Stimulated activated CD4-positive, alpha-beta T cell treated with anti-CD3 and anti-CD28 coated beads, TNF-alpha, amount 100 ng/mL, for 4 hours (primary cell): ENCODE results near the gene IL17C.
"Not testable (repeated sequence)": the region's sequence is repeated elsewhere in the genome, so short reads cannot be mapped to it uniquely, and the experiment has no call there.

Experiments used
- DNase-seq, 3 experiments: peaks; one replicate each; pipeline ENCODE4 v3.0.0-alpha.2; 2020; ENCODE audit warnings: low read depth in 3 of 3

IL17C gene

DNA sequence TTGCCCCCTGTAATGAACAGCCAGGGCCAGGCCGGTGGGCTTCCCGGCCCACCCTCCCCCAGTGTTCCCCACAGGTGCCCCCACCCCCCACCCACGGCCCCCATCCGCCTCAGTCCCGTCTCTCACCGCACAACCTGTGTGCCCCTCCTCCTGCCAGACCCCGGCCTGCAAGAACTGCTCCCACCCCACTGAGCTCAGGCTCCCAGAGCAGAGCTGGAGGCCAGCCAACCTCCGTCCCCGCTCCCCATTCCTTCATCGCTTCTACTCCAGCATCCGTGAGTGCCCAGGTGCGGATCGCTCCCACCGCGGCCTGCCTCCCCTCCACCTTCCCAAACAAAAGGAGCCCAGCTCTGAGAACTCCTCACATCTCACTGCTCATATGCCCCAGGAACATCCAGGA is 20.3 kb downstream of the IL17C start:
- DNase-seq, result no peak

- no peak for DNase-seq
Measured at GRCh38 chr16:88659160-88659559, 20.8 kb downstream of the IL17C start.

- DNase-seq, result no peak
Measured at GRCh38 chr16:88661468-88661867, 23.1 kb downstream of the IL17C start.

DNA sequence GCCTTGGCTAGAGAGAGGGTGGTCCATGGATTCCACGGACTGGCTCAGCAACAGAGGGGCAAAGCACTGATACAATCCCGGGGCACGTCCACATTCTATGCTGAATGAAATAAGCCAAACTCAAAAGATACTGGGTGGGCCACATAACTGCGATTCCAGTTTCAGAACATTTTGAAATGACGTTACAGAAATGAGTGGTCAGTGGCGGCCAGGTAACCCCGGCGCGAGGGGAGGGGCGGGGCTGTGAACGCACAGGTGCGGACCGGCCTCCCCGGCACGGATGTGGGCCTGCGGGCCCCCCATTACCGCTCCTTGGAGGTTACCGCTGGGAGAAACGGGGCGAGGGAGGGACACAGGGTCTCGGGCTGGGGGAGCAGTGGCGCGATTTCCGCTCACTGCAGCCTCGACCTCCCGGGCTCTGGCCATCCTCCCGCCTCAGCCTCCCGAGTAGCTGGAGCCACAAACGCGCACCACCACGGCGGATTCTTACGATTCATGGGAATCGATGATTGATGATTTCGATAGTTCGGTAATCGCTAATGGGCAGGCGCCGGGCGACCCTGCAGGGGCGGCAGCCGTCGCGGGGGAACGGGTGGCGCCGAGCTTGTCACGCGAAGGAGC is 24.0 kb downstream of the IL17C start:
- DNase-seq, result no peak

GRCh38 chr16:88662843-88663606 is 24.7 kb downstream of the IL17C start, which contains the start of gene MVD:
Gene MVD, minus strand, starts transcription at chr16:88663091. Its CDS starts 11 bp downstream, at chr16:88663080.
- peak; percentile 89 to 92 (median 91) for DNase-seq

DNA sequence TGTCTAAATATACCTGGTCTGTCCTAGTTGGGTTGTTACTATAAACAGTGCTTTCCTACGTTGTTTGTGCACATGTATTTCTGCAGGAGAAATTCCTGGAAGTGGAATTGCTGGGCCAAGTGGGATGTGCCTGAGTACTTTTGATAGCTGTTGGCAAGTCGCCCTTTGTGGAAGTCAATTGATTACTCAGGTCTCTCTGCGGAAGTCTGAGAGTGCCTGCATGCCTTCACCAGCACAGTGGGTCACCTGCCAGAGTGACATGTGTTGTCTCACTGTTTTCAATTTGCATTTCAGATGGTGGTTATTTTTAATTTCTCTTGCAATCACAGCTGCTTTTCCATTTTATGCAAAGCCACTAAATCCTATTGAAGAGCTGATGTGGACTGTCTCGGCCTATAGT is 26.8 kb downstream of the IL17C start:
- no peak for DNase-seq

DNA sequence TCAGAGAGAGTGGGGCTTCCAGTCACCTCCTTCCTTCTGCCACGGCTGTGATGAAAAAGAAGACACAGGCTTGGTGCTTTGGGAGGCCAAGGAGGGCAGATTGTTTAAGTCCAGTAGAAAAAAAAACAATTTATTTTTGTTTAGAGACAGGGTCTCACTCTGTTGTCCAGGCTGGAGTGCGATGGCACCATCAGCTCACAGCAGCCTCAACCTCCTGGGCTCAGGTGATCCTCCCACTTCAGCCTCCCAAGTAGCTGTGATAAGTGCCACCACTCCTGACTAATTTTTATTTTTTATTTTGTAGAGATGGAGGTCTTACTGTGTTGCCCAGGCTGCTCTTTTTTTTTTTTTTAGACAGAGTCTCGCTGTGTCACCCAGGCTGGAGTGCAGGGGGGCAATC is 27.2 kb downstream of the IL17C start:
- no peak for DNase-seq

- DNase-seq, result no peak
Measured at GRCh38 chr16:88667461-88667860, 29.1 kb downstream of the IL17C start.

- not testable (repeated sequence) for DNase-seq
Measured at GRCh38 chr16:88669493-88669892, 31.1 kb downstream of the IL17C start.

GRCh38 chr16:88669980-88670379 is 31.6 kb downstream of the IL17C start:
- no peak for DNase-seq

DNA sequence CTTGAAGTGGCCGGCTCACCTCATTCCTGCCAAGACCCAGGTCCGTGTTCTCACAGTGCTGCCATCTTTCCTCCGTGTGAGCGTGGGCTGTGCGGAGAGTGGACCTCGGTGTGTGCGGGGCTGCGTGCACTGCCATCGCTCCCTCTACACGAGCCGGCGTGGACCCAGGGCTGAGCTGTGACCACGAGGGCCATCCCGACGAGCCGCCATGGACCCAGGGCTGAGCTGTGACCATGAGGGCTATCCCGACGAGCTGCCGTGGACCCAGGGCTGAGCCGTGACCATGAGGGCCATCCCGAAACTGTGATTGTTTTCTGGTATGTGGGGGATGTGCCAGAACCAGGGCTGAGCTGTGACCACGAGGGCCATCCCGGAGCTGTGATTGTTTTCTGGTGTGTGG is 33.4 kb downstream of the IL17C start:
- DNase-seq, result no peak

- no peak for DNase-seq
Measured at GRCh38 chr16:88672776-88673175, 34.4 kb downstream of the IL17C start.

GRCh38 chr16:88673716-88674379 is 35.5 kb downstream of the IL17C start:
- no peak for DNase-seq

- DNase-seq, result no peak
Measured at GRCh38 chr16:88676502-88677242, 38.3 kb downstream of the IL17C start.

GRCh38 chr16:88677721-88678120 is 39.3 kb downstream of the IL17C start:
- DNase-seq, result no peak

DNA sequence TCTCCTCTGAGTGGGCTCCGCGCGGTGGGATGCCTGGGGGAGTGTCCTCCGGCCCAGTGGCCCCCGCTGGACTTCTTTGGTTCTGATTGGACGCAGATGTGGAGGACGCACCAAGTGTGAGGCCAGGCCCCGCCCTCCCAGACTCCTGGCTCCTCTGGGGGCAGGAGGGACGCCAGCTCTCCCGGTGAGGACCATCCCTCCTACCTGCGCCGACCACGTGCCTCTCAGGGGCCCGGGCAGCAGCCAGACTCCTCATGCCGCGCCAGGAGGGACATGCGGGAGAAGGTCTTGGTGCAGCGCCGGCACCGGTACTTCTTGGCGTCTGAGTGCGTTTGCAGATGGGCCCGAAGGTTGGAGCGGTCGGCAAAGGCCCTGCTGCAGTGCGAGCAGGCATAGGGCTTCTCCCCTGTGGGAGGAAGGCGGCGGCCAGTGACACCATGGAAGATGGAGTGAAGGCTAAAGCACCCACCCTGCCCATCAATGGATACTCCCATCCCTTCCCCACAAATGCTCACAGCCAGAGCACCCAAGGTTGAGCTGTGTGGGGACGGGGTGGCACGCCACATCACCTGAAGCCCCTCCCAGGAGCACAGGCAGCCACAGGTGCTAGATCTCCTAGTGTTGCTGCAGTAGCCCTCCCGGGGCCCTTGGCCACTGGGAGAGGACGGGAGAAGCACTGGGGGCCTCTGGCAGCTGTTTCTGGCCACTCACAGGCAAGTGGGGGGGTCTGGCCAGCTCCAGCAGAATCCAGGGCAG is 40.0 kb downstream of the IL17C start:
- no peak for DNase-seq

GRCh38 chr16:88680554-88681083 is 42.2 kb downstream of the IL17C start:
- no peak for DNase-seq

- DNase-seq, result no peak
Measured at GRCh38 chr16:88681084-88681680, 42.8 kb downstream of the IL17C start.

- no peak for DNase-seq
Measured at GRCh38 chr16:88681709-88682451, 43.5 kb downstream of the IL17C start.

- DNase-seq, result no peak
Measured at GRCh38 chr16:88684569-88685155, 46.3 kb downstream of the IL17C start.
